ENCODE data around the gene SLC2A6.

The SLC2A6 gene

GRCh38 chr9:133483611-133484010 is 4.7 kb upstream of the SLC2A6 start:
- no peak for FAIRE-seq
- DNase-seq (ENCODE audit: insufficient read length, low spot score): no peak
- TF ChIP-seq POLR2AphosphoS5 (IDR thresholded peaks at IDR 0.05; ENCODE audit: low read depth, low read length) (no peak), POLR2A (IDR thresholded peaks at IDR 0.05; ENCODE audit: low read depth, low read length) (no peak), POU2F2 (IDR thresholded peaks at IDR 0.05; ENCODE audit: low read depth, low read length) (no peak), PAX5 (IDR thresholded peaks at IDR 0.05; ENCODE audit: insufficient read depth, low read length, severe bottlenecking) (no peak), TAF1 (IDR thresholded peaks at IDR 0.05; ENCODE audit: low read depth, low read length) (no peak), SPI1 (IDR thresholded peaks at IDR 0.05; ENCODE audit: low read depth, low read length) (no peak)

GRCh38 chr9:133477992-133478850 is 678 bp downstream of the SLC2A6 start:
- FAIRE-seq (peak; percentile 66), DNase-seq (ENCODE audit: insufficient read length, low spot score) (peak; percentile 61)
- TF ChIP-seq SPI1 (IDR thresholded peaks at IDR 0.05; ENCODE audit: low read depth, low read length): peak; percentile 99
- no peak for TF ChIP-seq POU2F2 (IDR thresholded peaks at IDR 0.05; ENCODE audit: low read depth, low read length)
- peak; percentile 22 for TF ChIP-seq PAX5 (IDR thresholded peaks at IDR 0.05; ENCODE audit: insufficient read depth, low read length, severe bottlenecking)
- TF ChIP-seq POLR2A (IDR thresholded peaks at IDR 0.05; ENCODE audit: low read depth, low read length): 0 out of 2 replicates have a peak, but pooled peaks have one; percentile 11

- TF ChIP-seq TAF1 (IDR thresholded peaks at IDR 0.05; ENCODE audit: low read depth, low read length) (no peak), PAX5 (IDR thresholded peaks at IDR 0.05; ENCODE audit: insufficient read depth, low read length, severe bottlenecking) (no peak), SPI1 (IDR thresholded peaks at IDR 0.05; ENCODE audit: low read depth, low read length) (no peak), POLR2A (IDR thresholded peaks at IDR 0.05; ENCODE audit: low read depth, low read length) (no peak), POLR2AphosphoS5 (IDR thresholded peaks at IDR 0.05; ENCODE audit: low read depth, low read length) (no peak), POU2F2 (IDR thresholded peaks at IDR 0.05; ENCODE audit: low read depth, low read length) (no peak)
- no peak for FAIRE-seq
These were observed 1.4 kb downstream of the SLC2A6 start for GRCh38 chr9:133477461-133477860.

GRCh38 chr9:133476941-133477340 is 2.0 kb downstream of the SLC2A6 start:
- no peak for TF ChIP-seq SPI1 (IDR thresholded peaks at IDR 0.05; ENCODE audit: low read depth, low read length)
- FAIRE-seq (no peak), DNase-seq (ENCODE audit: insufficient read length, low spot score) (no peak)

More at GRCh38 chr9:133477461-133477860, 1.4 kb downstream of the SLC2A6 start:
- DNase-seq (ENCODE audit: insufficient read length, low spot score): no peak

GRCh38 chr9:133476036-133476931 is 2.6 kb downstream of the SLC2A6 start:
- DNase-seq (ENCODE audit: insufficient read length, low spot score) (no peak), FAIRE-seq (no peak)
- TF ChIP-seq POU2F2 (IDR thresholded peaks at IDR 0.05; ENCODE audit: low read depth, low read length) (no peak), POLR2A (IDR thresholded peaks at IDR 0.05; ENCODE audit: low read depth, low read length) (no peak), TAF1 (IDR thresholded peaks at IDR 0.05; ENCODE audit: low read depth, low read length) (no peak), POLR2AphosphoS5 (IDR thresholded peaks at IDR 0.05; ENCODE audit: low read depth, low read length) (no peak), SPI1 (IDR thresholded peaks at IDR 0.05; ENCODE audit: low read depth, low read length) (no peak), PAX5 (IDR thresholded peaks at IDR 0.05; ENCODE audit: insufficient read depth, low read length, severe bottlenecking) (no peak)

GRCh38 chr9:133475292-133476012 is 3.4 kb downstream of the SLC2A6 start:
- FAIRE-seq (no peak), DNase-seq (ENCODE audit: insufficient read length, low spot score) (no peak)
- TF ChIP-seq POLR2AphosphoS5 (IDR thresholded peaks at IDR 0.05; ENCODE audit: low read depth, low read length) (no peak), POU2F2 (IDR thresholded peaks at IDR 0.05; ENCODE audit: low read depth, low read length) (no peak), SPI1 (IDR thresholded peaks at IDR 0.05; ENCODE audit: low read depth, low read length) (no peak), TAF1 (IDR thresholded peaks at IDR 0.05; ENCODE audit: low read depth, low read length) (no peak), PAX5 (IDR thresholded peaks at IDR 0.05; ENCODE audit: insufficient read depth, low read length, severe bottlenecking) (no peak), POLR2A (IDR thresholded peaks at IDR 0.05; ENCODE audit: low read depth, low read length) (no peak)

- FAIRE-seq: no peak
- DNase-seq (ENCODE audit: insufficient read length, low spot score): no peak
- TF ChIP-seq POLR2AphosphoS5 (IDR thresholded peaks at IDR 0.05; ENCODE audit: low read depth, low read length): no peak
- no peak for TF ChIP-seq SPI1 (IDR thresholded peaks at IDR 0.05; ENCODE audit: low read depth, low read length)
- no peak for TF ChIP-seq POU2F2 (IDR thresholded peaks at IDR 0.05; ENCODE audit: low read depth, low read length)
These were observed 4.0 kb downstream of the SLC2A6 start for GRCh38 chr9:133474853-133475252.

- DNase-seq (ENCODE audit: insufficient read length, low spot score) (no peak), FAIRE-seq (no peak)
- TF ChIP-seq POLR2A (IDR thresholded peaks at IDR 0.05; ENCODE audit: low read depth, low read length) (no peak), POLR2AphosphoS5 (IDR thresholded peaks at IDR 0.05; ENCODE audit: low read depth, low read length) (no peak), TAF1 (IDR thresholded peaks at IDR 0.05; ENCODE audit: low read depth, low read length) (no peak), POU2F2 (IDR thresholded peaks at IDR 0.05; ENCODE audit: low read depth, low read length) (no peak), PAX5 (IDR thresholded peaks at IDR 0.05; ENCODE audit: insufficient read depth, low read length, severe bottlenecking) (no peak)
These were observed 4.7 kb downstream of the SLC2A6 start for GRCh38 chr9:133474215-133474614.

GRCh38 chr9:133473743-133474142 is 5.2 kb downstream of the SLC2A6 start:
- no peak for TF ChIP-seq SPI1 (IDR thresholded peaks at IDR 0.05; ENCODE audit: low read depth, low read length)
- no peak for TF ChIP-seq POU2F2 (IDR thresholded peaks at IDR 0.05; ENCODE audit: low read depth, low read length)
- no peak for TF ChIP-seq PAX5 (IDR thresholded peaks at IDR 0.05; ENCODE audit: insufficient read depth, low read length, severe bottlenecking)
- DNase-seq (ENCODE audit: insufficient read length, low spot score) (no peak), FAIRE-seq (no peak)

Data from GM12891 (cell line).